MM.1S (cell line): Measurements from ENCODE around the gene DSCAML1.

Source experiments
- DNase-seq: peaks from one replicate; pipeline ENCODE4 v3.0.0-alpha.2; 2015
- H2AFZ ChIP-seq: fragments of 300-600 bp; sonication (generic); 2 replicates; pipeline ENCODE4 v1.6.0; 2016; ENCODE audit warnings: antibody characterized with exemption, low read length
- H3F3A ChIP-seq: fragments of 300-600 bp; sonication (generic); 2 replicates; pipeline ENCODE4 v1.6.1; 2016; ENCODE audit warnings: mild to moderate bottlenecking, antibody characterized with exemption, low read length, moderate library complexity, mixed read lengths; ENCODE audit not compliant: insufficient read depth
- H3K27ac ChIP-seq: fragments of 300-600 bp; sonication (generic); 2 replicates; pipeline ENCODE4 v1.5.1; 2016; ENCODE audit warnings: mild to moderate bottlenecking, low read length
- H3K27me3 ChIP-seq: fragments of 300-600 bp; sonication (generic); replicated peaks from 2 replicates; pipeline ENCODE4 v1.6.0; 2016; ENCODE audit warnings: low read length; ENCODE audit not compliant: insufficient read depth
- H3K36me3 ChIP-seq: fragments of 300-600 bp; sonication (generic); replicated peaks from 2 replicates; pipeline ENCODE4 v1.6.1; 2016; ENCODE audit warnings: mild to moderate bottlenecking, low read length, mixed read lengths; ENCODE audit not compliant: insufficient read depth
- H3K4me1 ChIP-seq: fragments of 300-600 bp; sonication (generic); 2 replicates; pipeline ENCODE4 v1.6.1; 2016; ENCODE audit warnings: low read length, mixed read lengths
- H3K4me2 ChIP-seq: fragments of 300-600 bp; sonication (generic); 2 replicates; pipeline ENCODE4 v1.6.0; 2016; ENCODE audit warnings: low read depth, low read length
- H3K4me3 ChIP-seq: fragments of 300-600 bp; sonication (generic); 2 replicates; pipeline ENCODE4 v1.5.1; 2016; ENCODE audit warnings: low read length, mixed read lengths
- H3K79me2 ChIP-seq: fragments of 300-600 bp; sonication (generic); 2 replicates; pipeline ENCODE4 v1.6.1; 2016; ENCODE audit warnings: mixed run types, low read length, mixed read lengths
- H3K9ac ChIP-seq: fragments of 300-600 bp; sonication (generic); 2 replicates; pipeline ENCODE4 v1.6.1; 2016; ENCODE audit warnings: low read length, mixed read lengths
- H3K9me2 ChIP-seq: fragments of 300-600 bp; sonication (generic); replicated peaks from 2 replicates; pipeline ENCODE4 v1.6.1; 2016; ENCODE audit warnings: mild to moderate bottlenecking, low read length, mixed read lengths; ENCODE audit not compliant: insufficient read depth
- H3K9me3 ChIP-seq: fragments of 300-600 bp; sonication (generic); replicated peaks from 2 replicates; pipeline ENCODE4 v1.6.1; 2016; ENCODE audit warnings: mild to moderate bottlenecking, low read length, mixed read lengths; ENCODE audit not compliant: insufficient read depth
- H4K20me1 ChIP-seq: fragments of 300-600 bp; sonication (generic); 2 replicates; pipeline ENCODE4 v1.6.1; 2016; ENCODE audit warnings: mild to moderate bottlenecking, low read length, moderate library complexity, mixed read lengths; ENCODE audit not compliant: insufficient read depth
- CTCF ChIP-seq: fragments of 300-600 bp; sonication (generic); IDR thresholded peaks from 2 replicates; pipeline ENCODE4 v1.5.1; 2016; ENCODE audit warnings: antibody characterized with exemption, low read length, mixed read lengths
- EZH2 ChIP-seq: fragments of 300-600 bp; sonication (generic); optimal IDR thresholded peaks from 2 replicates; pipeline ENCODE3; 2017; ENCODE audit warnings: low read depth, mild to moderate bottlenecking, antibody characterized with exemption, low read length, mixed read lengths
- EZH2phosphoT487 ChIP-seq: fragments of 300-600 bp; sonication (generic); IDR thresholded peaks from 2 replicates; pipeline ENCODE4 v1.6.1; 2018; ENCODE audit warnings: antibody characterized with exemption, low read length

DSCAML1 gene

GRCh38 chr11:117481036-117481435 is 316.0 kb downstream of the DSCAML1 start:
- DNase-seq, result no peak
- Histone ChIP-seq H3K27me3 (peaks cover 61% of the 10 kb centered on the region), H3K27ac (no peak overlapping the region), H3K9ac (no peak overlapping the region), H3K36me3 (no peaks in the 10 kb centered on the region), H3K9me3 (no peaks in the 10 kb centered on the region), H4K20me1 (no peaks in the 10 kb centered on the region), H3K4me1 (no peaks in the 10 kb centered on the region), H3K4me2 (no peak overlapping the region), H3K79me2 (no peaks in the 10 kb centered on the region), H3K4me3 (no peak overlapping the region), H2AFZ (no peak overlapping the region), H3K9me2 (no peaks in the 10 kb centered on the region), H3F3A (no peaks in the 10 kb centered on the region)
- TF ChIP-seq CTCF, result no peak
- no peak for TF ChIP-seq EZH2phosphoT487
- no peak for TF ChIP-seq EZH2

GRCh38 chr11:117480221-117480620 is 316.8 kb downstream of the DSCAML1 start:
- no peaks in the 10 kb centered on the region for H4K20me1 ChIP-seq
- H3K79me2 ChIP-seq, result no peaks in the 10 kb centered on the region
- no peaks in the 10 kb centered on the region for H3K4me1 ChIP-seq
- no peak overlapping the region for H3K27ac ChIP-seq
- no peaks in the 10 kb centered on the region for H3F3A ChIP-seq
- no peak overlapping the region for H3K9ac ChIP-seq
- TF ChIP-seq EZH2, result no peak
- H3K9me2 ChIP-seq, result no peaks in the 10 kb centered on the region
- no peaks in the 10 kb centered on the region for H3K9me3 ChIP-seq
- peaks cover 61% of the 10 kb centered on the region for H3K27me3 ChIP-seq
- H3K36me3 ChIP-seq, result no peaks in the 10 kb centered on the region
- H2AFZ ChIP-seq, result no peak overlapping the region
- H3K4me3 ChIP-seq, result no peak overlapping the region
- DNase-seq, result no peak
- no peak overlapping the region for H3K4me2 ChIP-seq

- Histone ChIP-seq H3K9me2 (no peaks in the 10 kb centered on the region), H3K4me1 (no peaks in the 10 kb centered on the region), H3K27me3 (peaks cover 56% of the 10 kb centered on the region), H3K9ac (no peak overlapping the region), H4K20me1 (no peaks in the 10 kb centered on the region), H3K79me2 (no peaks in the 10 kb centered on the region), H3F3A (no peaks in the 10 kb centered on the region), H3K36me3 (no peaks in the 10 kb centered on the region), H3K27ac (no peak overlapping the region), H3K4me3 (no peak overlapping the region), H2AFZ (no peak overlapping the region), H3K4me2 (no peak overlapping the region), H3K9me3 (no peaks in the 10 kb centered on the region)
- no peak for DNase-seq
- TF ChIP-seq EZH2phosphoT487 (no peak), CTCF (peak; percentile 35)
Measured at GRCh38 chr11:117479372-117479771, 317.6 kb downstream of the DSCAML1 start.

- H2AFZ ChIP-seq, result no peak overlapping the region
- no peaks in the 10 kb centered on the region for H3K9me3 ChIP-seq
- no peak overlapping the region for H3K27ac ChIP-seq
- no peaks in the 10 kb centered on the region for H3F3A ChIP-seq
- H3K4me3 ChIP-seq, result no peak overlapping the region
- H3K27me3 ChIP-seq, result peaks cover 56% of the 10 kb centered on the region
- no peak for TF ChIP-seq EZH2
- no peak for TF ChIP-seq EZH2phosphoT487
- no peak for TF ChIP-seq CTCF
- H3K36me3 ChIP-seq, result no peaks in the 10 kb centered on the region
- H3K79me2 ChIP-seq, result no peaks in the 10 kb centered on the region
- no peak overlapping the region for H3K9ac ChIP-seq
- H3K9me2 ChIP-seq, result no peaks in the 10 kb centered on the region
- no peak for DNase-seq
- peak overlapping the region; percentile 19; the same call in 1 of the 2 replicates for H3K4me2 ChIP-seq
- no peaks in the 10 kb centered on the region for H3K4me1 ChIP-seq
- no peaks in the 10 kb centered on the region for H4K20me1 ChIP-seq
Measured at GRCh38 chr11:117478926-117479325, 318.1 kb downstream of the DSCAML1 start.
